ENCODE results near the gene TNK1.

The TNK1 gene

GRCh38 chr17:7406235-7406825, 25.4 kb downstream of the TNK1 start (continued):
- TF ChIP-seq PATZ1 (tag by site-specific recombination; IDR thresholded peaks at IDR 0.05): 0 out of 2 replicates have a peak, but pooled peaks have one; percentile 7
- 0 out of 2 replicates have a peak, but pooled peaks have one; percentile 67 for TF ChIP-seq ZNF366 (tag by site-specific recombination; conservative IDR thresholded peaks at IDR 0.05)
- no peak for TF ChIP-seq HOXC10 (CRISPR knock-in tag; IDR thresholded peaks at IDR 0.05)
- peak; percentile 81 for TF ChIP-seq GLIS1 (tag by site-specific recombination; IDR thresholded peaks at IDR 0.05)
- no peak for TF ChIP-seq ZSCAN23 (tag by site-specific recombination; IDR thresholded peaks at IDR 0.05)
- TF ChIP-seq ZNF433 (tag by site-specific recombination; IDR thresholded peaks at IDR 0.05; ENCODE audit: low read depth): no peak
- TF ChIP-seq ZNF280D (tag by site-specific recombination; IDR thresholded peaks at IDR 0.05): no peak
- TF ChIP-seq ZNF488 (tag by site-specific recombination; IDR thresholded peaks at IDR 0.05): no peak
- TF ChIP-seq ZBTB17 (tag by site-specific recombination; IDR thresholded peaks at IDR 0.05): peak; percentile 69; the same call in 1 of the 2 replicates
- no peak for TF ChIP-seq ZSCAN4 (tag by site-specific recombination; IDR thresholded peaks at IDR 0.05)
- TF ChIP-seq ZNF148 (tag by site-specific recombination; IDR thresholded peaks at IDR 0.05; ENCODE audit: borderline replicate concordance): no peak
- no peak for TF ChIP-seq KLF7 (tag by site-specific recombination; IDR thresholded peaks at IDR 0.05; ENCODE audit: borderline replicate concordance)
- TF ChIP-seq KLF17 (tag by site-specific recombination; IDR thresholded peaks at IDR 0.05): no peak
- peak; percentile 61; the same call in 1 of the 2 replicates for TF ChIP-seq ZIC2 (tag by site-specific recombination; IDR thresholded peaks at IDR 0.05)
- TF ChIP-seq ZNF747 (tag by site-specific recombination; IDR thresholded peaks at IDR 0.05): no peak
- TF ChIP-seq ZNF654 (tag by site-specific recombination; IDR thresholded peaks at IDR 0.05; ENCODE audit: low read depth): no peak
- no peak for TF ChIP-seq ZNF785 (tag by site-specific recombination; IDR thresholded peaks at IDR 0.05)
- no peak for TF ChIP-seq ZBTB49 (tag by site-specific recombination; IDR thresholded peaks at IDR 0.05; ENCODE audit: low read depth)
- no peak for TF ChIP-seq ZNF658 (tag by site-specific recombination; IDR thresholded peaks at IDR 0.05)
- TF ChIP-seq ZNF48 (tag by site-specific recombination; IDR thresholded peaks at IDR 0.05): no peak
- TF ChIP-seq ZBTB11 (tag by site-specific recombination; conservative IDR thresholded peaks at IDR 0.05; ENCODE audit: low read depth): no peak
- TF ChIP-seq SCRT2 (tag by site-specific recombination; IDR thresholded peaks at IDR 0.05): no peak
- no peak for TF ChIP-seq ZNF350 (tag by site-specific recombination; IDR thresholded peaks at IDR 0.05)

All from HEK293 (cell line).